Large intestine (tissue), 3 donors: ENCODE results near the gene DNAJC27. TPM values are rescaled to one million over a fixed set of nuclear protein-coding genes. Genes with fewer than 3 reads are reported as not detected.
A peak's percentile ranks its signal among the peaks of the same experiment; 100 is the strongest.

ENCODE experiments used
- DNase-seq, 2 donors: peaks; one replicate each; pipeline versions ENCODE4 v3.0.0 to v3.0.0-alpha.2; 2013
- H3K27ac ChIP-seq: one replicate; pipeline ENCODE4 v1.5.1; 2013; ENCODE audit warnings: low read length
- H3K27me3 ChIP-seq: 2 replicates; pipeline ENCODE4 v1.6.1; 2013; ENCODE audit warnings: low read length; ENCODE audit not compliant: control insufficient read depth, insufficient read depth
- H3K36me3 ChIP-seq: 2 replicates; pipeline ENCODE4 v1.6.1; 2013; ENCODE audit warnings: low read length; ENCODE audit not compliant: control insufficient read depth, insufficient read depth
- H3K4me1 ChIP-seq: one replicate; pipeline ENCODE4 v1.6.1; 2013; ENCODE audit warnings: low read length; ENCODE audit not compliant: control insufficient read depth, insufficient read depth
- H3K4me3 ChIP-seq: one replicate; pipeline ENCODE4 v1.5.1; 2013; ENCODE audit warnings: low read length
- H3K9me3 ChIP-seq: one replicate; pipeline ENCODE4 v1.6.1; 2013; ENCODE audit warnings: mild to moderate bottlenecking, low read depth, low read length, moderate library complexity; ENCODE audit not compliant: control insufficient read depth
- WGBS: methylation state at CpG from one replicate; pipeline ENCODE4 v1.1.5; 2013; ENCODE audit warnings: low lambda C conversion rate; ENCODE audit not compliant: insufficient coverage; 5-methylcytosine and 5-hydroxymethylcytosine counted together
- polyA plus RNA-seq: library from polyadenylated mRNA; unstranded; fragments of 120-200 nt; gene quantifications from one replicate; pipeline ENCODE4 v1.2.1, GENCODE V29; 2013

DNAJC27 gene
- polyA plus RNA-seq, 1 donor = 6.5 TPM

DNA sequence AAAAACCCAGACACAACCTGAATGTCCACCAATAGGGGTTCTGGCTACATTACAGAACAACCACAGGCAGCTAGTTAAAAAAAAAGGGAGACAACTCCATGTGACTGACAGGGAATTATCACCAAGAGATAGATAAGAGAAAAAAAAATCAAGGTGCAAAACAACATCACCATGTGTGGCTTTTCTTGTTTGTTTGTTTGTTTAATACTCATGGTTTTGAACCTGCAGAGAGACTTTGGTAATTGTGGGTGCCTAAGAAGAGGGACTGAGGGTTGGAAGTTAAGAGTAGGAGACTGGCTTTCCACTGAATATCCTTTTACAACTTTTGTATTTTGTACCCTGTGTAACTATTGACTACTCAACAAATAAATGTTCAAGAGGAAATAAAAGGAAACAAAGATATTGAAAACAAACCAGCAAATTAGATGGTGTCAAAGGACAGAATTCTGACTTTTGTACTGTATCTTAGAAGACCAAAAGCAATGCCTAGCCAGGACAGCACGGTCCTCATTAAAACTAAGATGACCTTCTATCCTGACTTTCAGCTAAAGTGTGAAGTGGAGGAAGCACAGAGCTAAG, 22.5 kb upstream of the DNAJC27 start:
- Histone ChIP-seq H3K4me1 (peaks cover 4% of the 10 kb centered on the region), H3K36me3 (no peaks in the 10 kb centered on the region), H3K27me3 (no peaks in the 10 kb centered on the region), H3K9me3 (no peaks in the 10 kb centered on the region), H3K4me3 (no peak overlapping the region), H3K27ac (peak overlapping the region; percentile 24)
- peak in 1 of 2 donors; percentile 65 for DNase-seq
- WGBS = no CpG with 5 or more reads among the region's 1 CpG

DNA sequence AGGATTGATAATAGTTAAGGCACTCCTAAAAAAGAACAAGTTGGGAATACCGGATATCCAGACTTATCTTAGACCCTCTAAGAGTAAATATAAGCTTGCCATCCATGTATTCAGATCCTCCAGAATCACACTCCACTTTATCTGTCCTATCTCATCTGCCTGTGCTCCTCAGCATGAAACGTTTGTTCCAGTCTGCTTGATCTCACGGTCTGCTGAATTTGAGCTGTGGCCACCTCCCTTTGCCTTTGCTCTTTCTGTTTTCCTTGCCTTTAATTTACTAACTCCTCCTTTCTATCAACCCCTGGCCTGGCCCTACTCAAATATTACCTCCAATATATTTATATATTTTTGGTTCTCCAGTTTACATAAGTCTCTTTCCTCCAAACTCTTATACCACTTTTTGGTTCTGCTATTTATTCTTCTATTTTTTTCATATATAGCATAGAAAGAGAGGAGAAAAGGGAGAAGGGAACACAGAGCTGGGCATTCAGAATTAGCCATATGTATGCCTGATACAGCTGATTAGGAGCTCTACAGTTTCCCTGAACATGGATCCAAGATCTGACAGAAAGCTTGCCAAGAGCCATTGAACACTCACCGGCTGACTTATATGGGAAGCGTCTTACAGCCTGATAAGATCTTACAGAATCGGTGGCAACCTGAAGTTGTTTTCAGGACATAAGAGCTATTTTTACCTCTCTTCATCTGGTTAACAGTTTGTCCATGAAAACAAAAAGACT, 21.8 kb upstream of the DNAJC27 start:
- H3K4me1 ChIP-seq = peaks cover 4% of the 10 kb centered on the region
- no peaks in the 10 kb centered on the region for H3K9me3 ChIP-seq
- H3K27ac ChIP-seq = peak overlapping the region; percentile 24
- H3K4me3 ChIP-seq = no peak overlapping the region
- no peaks in the 10 kb centered on the region for H3K27me3 ChIP-seq
- DNase-seq = no peak
- no peaks in the 10 kb centered on the region for H3K36me3 ChIP-seq
- WGBS = 13% methylated on average over 2 of the region's 6 CpGs

DNA sequence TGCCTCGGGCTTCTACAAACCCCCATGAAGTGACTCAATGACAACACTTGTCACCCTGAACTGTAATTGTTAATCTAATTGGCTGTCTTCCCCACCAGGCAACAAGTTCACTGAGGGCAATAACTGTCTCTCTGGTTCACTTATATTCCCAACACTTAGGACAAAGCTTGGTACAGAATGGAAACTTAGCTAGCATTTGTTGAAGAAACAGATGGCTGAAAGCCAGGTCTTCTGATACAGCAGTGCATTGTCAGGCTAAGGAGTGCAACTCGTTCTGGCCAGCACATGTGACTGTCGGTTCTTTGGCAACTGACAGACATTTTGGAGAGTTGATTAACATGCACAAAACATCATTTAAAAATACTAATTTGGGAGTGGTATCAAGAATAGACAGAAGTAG, 14.6 kb upstream of the DNAJC27 start:
- H3K4me1 ChIP-seq = no peaks in the 10 kb centered on the region
- H3K27me3 ChIP-seq = no peaks in the 10 kb centered on the region
- DNase-seq = peak in 1 of 2 donors; percentile 26
- no peaks in the 10 kb centered on the region for H3K36me3 ChIP-seq
- H3K27ac ChIP-seq = no peak overlapping the region
- H3K9me3 ChIP-seq = no peaks in the 10 kb centered on the region
- WGBS = no CpG with 5 or more reads among the region's 3 CpGs
- H3K4me3 ChIP-seq = no peak overlapping the region

DNA sequence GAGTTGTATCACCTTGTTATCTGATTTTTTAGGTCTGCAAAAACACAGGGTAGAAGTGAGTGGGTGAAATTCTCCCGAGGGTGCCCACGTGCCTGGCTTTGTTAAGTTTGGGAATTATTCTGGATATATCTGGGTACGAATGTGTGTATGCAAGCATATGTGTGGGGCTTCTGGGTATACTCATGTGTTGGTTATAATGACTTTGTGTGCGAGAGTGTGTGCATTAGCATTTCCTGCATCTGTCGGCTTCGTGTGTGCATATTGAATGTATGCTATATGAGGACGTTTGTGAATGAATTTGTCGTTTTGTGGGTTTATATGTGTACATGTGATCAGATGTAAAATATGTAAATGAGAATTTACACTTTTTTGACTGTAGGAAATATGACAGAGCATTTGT, 13.8 kb upstream of the DNAJC27 start:
- WGBS = 87% methylated on average over 3 of the region's 8 CpGs
- no peak overlapping the region for H3K4me3 ChIP-seq
- no peaks in the 10 kb centered on the region for H3K4me1 ChIP-seq
- no peaks in the 10 kb centered on the region for H3K27me3 ChIP-seq
- no peak for DNase-seq
- H3K9me3 ChIP-seq = no peaks in the 10 kb centered on the region
- H3K27ac ChIP-seq = no peak overlapping the region
- no peaks in the 10 kb centered on the region for H3K36me3 ChIP-seq

DNA sequence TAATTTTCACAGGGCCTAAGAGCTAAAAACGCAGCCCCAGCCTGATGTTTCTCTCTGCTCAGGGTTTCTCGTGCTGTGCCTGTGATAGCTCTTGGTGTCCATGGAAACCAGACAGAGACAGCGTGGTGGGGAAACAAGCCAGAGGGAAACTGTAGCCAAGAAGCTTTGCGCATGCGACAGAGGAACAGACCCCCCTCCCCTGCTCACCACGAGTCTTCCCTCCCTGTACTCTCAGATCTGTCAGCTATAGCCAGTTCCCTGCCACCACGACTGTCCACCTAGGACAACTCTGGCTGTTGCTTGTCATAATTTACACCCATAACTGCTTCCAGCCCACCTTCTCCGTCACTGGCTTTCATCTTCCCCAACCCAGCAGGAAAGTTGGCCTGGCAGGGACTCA, 13.2 kb upstream of the DNAJC27 start:
- no peaks in the 10 kb centered on the region for H3K27me3 ChIP-seq
- 20% methylated on average over 1 of the region's 8 CpGs for WGBS
- no peaks in the 10 kb centered on the region for H3K9me3 ChIP-seq
- H3K36me3 ChIP-seq = no peaks in the 10 kb centered on the region
- DNase-seq = peak; percentile 60 to 72
- H3K27ac ChIP-seq = peak overlapping the region; percentile 29
- no peak overlapping the region for H3K4me3 ChIP-seq
- H3K4me1 ChIP-seq = no peaks in the 10 kb centered on the region

DNA sequence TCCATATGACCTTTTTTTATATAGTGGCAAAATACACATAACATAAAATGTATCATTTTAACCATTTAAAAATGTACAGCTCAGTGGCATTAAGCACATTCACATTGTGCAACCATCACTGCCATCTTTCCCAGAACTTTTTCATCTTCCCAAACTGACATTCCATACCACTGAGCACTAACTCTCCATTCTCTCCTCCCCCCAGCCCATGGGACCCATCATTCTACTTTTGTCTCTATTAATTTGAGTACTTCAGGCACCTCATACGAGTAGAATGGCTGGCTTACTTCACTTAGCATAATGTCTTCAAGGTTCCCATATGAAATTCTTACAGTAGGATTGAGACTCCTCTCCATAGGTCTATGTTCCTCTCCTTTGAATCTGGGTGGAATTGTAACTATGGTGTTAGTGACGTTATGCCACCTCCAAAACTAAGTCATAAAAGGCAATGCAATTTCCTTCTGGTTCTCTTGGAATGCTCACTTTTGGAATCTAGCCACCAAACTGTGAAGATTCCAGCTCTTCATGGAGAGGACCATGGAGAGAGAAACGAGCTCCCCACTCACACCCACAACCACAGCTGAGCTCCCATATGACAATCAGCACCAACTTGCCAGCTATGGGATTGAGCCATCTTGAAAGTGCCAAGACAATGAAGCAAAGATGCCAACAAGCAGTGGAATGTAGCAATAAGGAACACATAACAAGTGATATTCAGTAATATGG, 9.8 kb upstream of the DNAJC27 start:
- no peaks in the 10 kb centered on the region for H3K4me1 ChIP-seq
- peaks cover 3% of the 10 kb centered on the region for H3K36me3 ChIP-seq
- no peaks in the 10 kb centered on the region for H3K27me3 ChIP-seq
- H3K9me3 ChIP-seq = no peaks in the 10 kb centered on the region
- H3K27ac ChIP-seq = no peak overlapping the region
- no peak overlapping the region for H3K4me3 ChIP-seq
- DNase-seq = no peak
- WGBS = no CpG with 5 or more reads among the region's 3 CpGs

DNA sequence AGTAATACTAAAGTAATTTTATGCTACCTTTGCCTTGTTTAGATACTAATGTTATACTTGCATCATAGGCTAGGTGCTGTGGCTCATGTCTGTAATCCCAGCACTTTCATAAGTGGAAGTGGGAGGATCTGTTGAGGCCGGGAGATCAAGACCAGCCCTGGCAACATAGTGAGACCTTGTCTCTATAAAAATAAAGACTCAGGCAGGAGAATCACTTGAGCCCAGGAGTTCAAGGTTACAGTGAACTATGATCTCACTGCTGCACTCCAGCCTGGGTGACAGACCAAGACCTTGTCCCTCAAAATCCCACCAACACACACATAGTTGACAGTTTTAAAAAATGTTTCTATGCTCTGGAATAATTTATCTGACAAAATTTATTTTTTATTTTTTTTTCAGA, 6.9 kb upstream of the DNAJC27 start:
- Histone ChIP-seq H3K27me3 (no peaks in the 10 kb centered on the region), H3K4me1 (no peaks in the 10 kb centered on the region), H3K4me3 (no peak overlapping the region), H3K27ac (no peak overlapping the region), H3K9me3 (no peaks in the 10 kb centered on the region), H3K36me3 (peaks cover 3% of the 10 kb centered on the region)
- no peak for DNase-seq
- WGBS = no CpG with 5 or more reads among the region's 1 CpG

DNA sequence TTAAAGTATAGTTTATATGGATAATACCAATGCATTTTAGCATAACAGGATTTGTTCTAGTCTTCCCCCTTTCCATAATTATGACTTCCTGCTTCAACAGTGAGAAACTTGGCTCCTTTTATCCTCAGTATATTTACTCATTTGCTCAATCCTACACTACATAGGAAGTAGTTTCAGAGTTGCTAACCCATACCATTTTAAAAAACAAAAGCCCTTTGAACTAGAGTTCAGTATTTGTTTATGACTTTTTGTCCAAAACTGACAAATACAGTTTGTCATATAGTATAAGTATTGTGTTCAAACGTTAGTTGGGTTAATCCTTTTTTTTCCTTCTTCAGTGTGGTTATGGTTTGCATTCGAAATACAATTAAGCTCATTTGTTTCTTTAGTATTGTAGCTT, 5.9 kb upstream of the DNAJC27 start:
- WGBS = 100% methylated on average over 1 of the region's 2 CpGs
- Histone ChIP-seq H3K27ac (no peak overlapping the region), H3K27me3 (no peaks in the 10 kb centered on the region), H3K36me3 (peaks cover 3% of the 10 kb centered on the region), H3K4me1 (no peaks in the 10 kb centered on the region), H3K4me3 (no peak overlapping the region), H3K9me3 (no peaks in the 10 kb centered on the region)
- DNase-seq = no peak

DNA sequence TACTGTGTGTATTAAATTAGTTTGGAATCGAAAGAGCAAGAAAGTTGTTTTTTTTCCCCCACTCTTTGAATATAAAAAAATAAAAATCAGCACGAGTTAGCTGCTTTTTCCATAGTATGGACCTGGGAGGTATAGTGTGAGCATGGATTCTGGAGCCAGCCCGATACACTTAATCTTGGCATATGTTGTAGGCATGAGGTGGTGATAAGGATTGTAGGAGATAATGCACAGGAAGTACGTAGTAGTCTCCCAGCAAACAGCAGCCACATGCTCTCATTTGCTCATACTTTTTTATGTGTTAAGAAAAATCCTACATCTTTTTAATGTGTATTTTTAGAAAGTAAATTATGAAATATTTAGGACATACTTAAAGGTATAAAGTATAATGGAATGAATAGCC, 2.1 kb upstream of the DNAJC27 start:
- WGBS = 100% methylated on average over 1 of the region's 4 CpGs
- Histone ChIP-seq H3K36me3 (no peaks in the 10 kb centered on the region), H3K9me3 (no peaks in the 10 kb centered on the region), H3K4me1 (peaks cover 6% of the 10 kb centered on the region), H3K27ac (no peak overlapping the region), H3K4me3 (no peak overlapping the region), H3K27me3 (no peaks in the 10 kb centered on the region)
- DNase-seq = peak in 1 of 2 donors; percentile 5

DNA sequence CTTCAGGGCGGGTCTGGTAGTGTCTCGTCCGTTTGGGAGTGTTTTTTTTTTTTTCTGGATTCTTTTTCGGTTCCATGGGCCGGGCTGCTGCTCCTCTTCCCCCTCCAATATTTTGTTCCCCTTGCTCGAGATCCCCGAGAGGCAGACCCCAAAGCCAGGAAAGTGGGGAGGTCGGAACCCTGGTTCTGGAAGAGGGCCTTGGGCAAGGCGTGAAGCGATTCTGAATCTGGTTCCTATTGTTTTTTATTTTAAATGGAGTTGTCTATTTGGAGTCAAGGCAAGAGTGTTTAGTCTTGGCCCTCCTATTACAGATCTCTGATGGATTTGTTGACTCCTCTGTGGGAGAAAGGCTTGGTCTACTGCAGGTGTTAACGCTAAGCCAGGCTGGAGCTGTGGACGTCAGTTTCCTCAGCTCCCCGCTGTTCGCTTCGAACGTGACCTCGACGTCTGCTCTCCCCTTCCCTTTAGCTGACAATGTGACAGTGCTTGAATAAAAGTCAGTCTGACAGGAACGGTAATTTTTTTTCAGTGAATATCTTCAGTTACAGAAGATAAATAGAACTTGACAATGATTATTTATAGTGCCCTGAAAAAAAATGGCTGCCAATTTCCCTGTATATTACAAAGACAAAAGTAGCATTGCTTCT, 683 bp upstream of the DNAJC27 start:
- peak; percentile 45 to 74 for DNase-seq
- no CpG with 5 or more reads among the region's 19 CpGs for WGBS

More for the DNA sequence above, 683 bp upstream of the DNAJC27 start:
- Histone ChIP-seq H3K4me1 (peaks cover 6% of the 10 kb centered on the region), H3K36me3 (no peaks in the 10 kb centered on the region), H3K27me3 (no peaks in the 10 kb centered on the region), H3K27ac (peak overlapping the region; percentile 96), H3K4me3 (peak overlapping the region; percentile 100), H3K9me3 (no peaks in the 10 kb centered on the region)
